ENCODE measurements around the gene GALNT2.

DNA sequence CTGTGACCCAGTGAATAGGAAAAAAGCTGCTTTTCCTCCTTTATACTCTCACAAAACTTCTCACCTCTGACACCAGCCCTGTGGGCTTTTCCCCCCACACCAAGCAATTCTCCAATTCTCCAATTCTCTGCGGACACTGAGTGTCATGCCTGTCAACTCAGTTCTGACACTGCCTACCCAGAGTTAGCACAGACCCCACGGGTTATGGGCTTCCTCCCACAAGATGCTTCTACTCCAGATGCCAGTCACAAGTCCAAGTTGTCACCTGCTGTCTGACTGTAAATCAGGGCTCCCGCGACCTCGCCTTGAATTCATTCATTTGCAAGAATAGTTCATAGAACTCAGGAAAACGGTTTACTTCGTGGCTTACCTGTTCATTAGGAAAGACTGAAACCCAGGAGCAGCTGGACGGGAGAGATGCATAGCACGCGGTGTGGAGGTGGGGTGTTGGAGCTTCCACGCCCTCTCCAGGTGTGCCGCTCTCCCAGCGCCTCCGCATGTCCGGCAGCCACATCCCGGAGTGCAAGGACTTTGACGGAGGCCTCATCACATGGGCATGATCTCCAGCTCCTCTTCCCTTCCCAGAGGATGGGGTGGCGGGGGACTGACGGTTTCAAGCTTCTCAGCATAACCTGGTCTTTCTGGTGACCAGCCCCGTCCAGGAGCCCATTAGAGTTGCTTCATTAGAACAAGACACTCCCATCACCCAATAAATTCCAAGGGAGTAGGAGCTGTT, 204.4 kb downstream of the GALNT2 start:
- no peak for TF ChIP-seq ZNF878 (CRISPR knock-in tag; IDR thresholded peaks at IDR 0.05)
- TF ChIP-seq ARNTL (CRISPR knock-in tag; IDR thresholded peaks at IDR 0.05): no peak
- TF ChIP-seq FOSL1 (CRISPR knock-in tag; IDR thresholded peaks at IDR 0.05; ENCODE audit: borderline replicate concordance): no peak
- TF ChIP-seq, protein P1, sequence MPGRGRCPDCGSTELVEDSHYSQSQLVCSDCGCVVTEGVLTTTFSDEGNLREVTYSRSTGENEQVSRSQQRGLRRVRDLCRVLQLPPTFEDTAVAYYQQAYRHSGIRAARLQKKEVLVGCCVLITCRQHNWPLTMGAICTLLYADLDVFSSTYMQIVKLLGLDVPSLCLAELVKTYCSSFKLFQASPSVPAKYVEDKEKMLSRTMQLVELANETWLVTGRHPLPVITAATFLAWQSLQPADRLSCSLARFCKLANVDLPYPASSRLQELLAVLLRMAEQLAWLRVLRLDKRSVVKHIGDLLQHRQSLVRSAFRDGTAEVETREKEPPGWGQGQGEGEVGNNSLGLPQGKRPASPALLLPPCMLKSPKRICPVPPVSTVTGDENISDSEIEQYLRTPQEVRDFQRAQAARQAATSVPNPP (CRISPR knock-in tag; IDR thresholded peaks at IDR 0.05): no peak
- TF ChIP-seq SOX13 (IDR thresholded peaks at IDR 0.05): no peak
- TF ChIP-seq SOX13 (CRISPR knock-in tag; conservative IDR thresholded peaks at IDR 0.05 in 1 of 2, IDR thresholded peaks at IDR 0.05 in 1 of 2): no peak
- no peak for TF ChIP-seq EP300 (IDR thresholded peaks at IDR 0.05; ENCODE audit: low read depth in 2 of 2, low read length in 2 of 2)
- TF ChIP-seq EP300 (CRISPR knock-in tag; IDR thresholded peaks at IDR 0.05; ENCODE audit: borderline replicate concordance): no peak
- TF ChIP-seq ZNF773 (CRISPR knock-in tag; IDR thresholded peaks at IDR 0.05; ENCODE audit: borderline replicate concordance): no peak
- TF ChIP-seq ZNF335 (CRISPR knock-in tag; IDR thresholded peaks at IDR 0.05): no peak

Measured in HepG2 (cell line).